Astrocyte (in vitro differentiated cells and primary cell): Measurements from ENCODE around the gene FBP1. TPM values are rescaled to one million over a fixed set of nuclear protein-coding genes. Genes with fewer than 3 reads are reported as not detected.
A peak's percentile ranks its signal among the peaks of the same experiment; 100 is the strongest.

Source experiments
- DNase-seq: peaks from one replicate; pipeline ENCODE4 v3.0.0-alpha.2; 2010; ENCODE audit warnings: low read depth
- FAIRE-seq: peaks from 2 replicates; lab custom pipeline; 2011; peaks lifted over from hg19 to GRCh38; lab: Jason Lieb, UNC
- H2AFZ ChIP-seq: 2 replicates; pipeline ENCODE4 v1.6.0; 2012; ENCODE audit warnings: low read depth, low read length, inconsistent platforms
- H3K27ac ChIP-seq: 2 replicates; pipeline ENCODE4 v1.5.1; 2011; ENCODE audit warnings: low read depth, low read length, inconsistent platforms
- H3K27me3 ChIP-seq: 2 replicates; pipeline ENCODE4 v1.6.0; 2011; ENCODE audit warnings: low read length, inconsistent platforms; ENCODE audit not compliant: insufficient read depth
- H3K36me3 ChIP-seq: 2 replicates; pipeline ENCODE4 v1.5.1; 2011; ENCODE audit warnings: low read length, inconsistent platforms; ENCODE audit not compliant: insufficient read depth
- H3K4me1 ChIP-seq: 2 replicates; pipeline ENCODE4 v1.5.1; 2011; ENCODE audit warnings: low read length, inconsistent platforms; ENCODE audit not compliant: insufficient read depth
- H3K4me2 ChIP-seq: 2 replicates; pipeline ENCODE4 v1.6.0; 2012; ENCODE audit warnings: low read length, inconsistent platforms
- H3K4me3 ChIP-seq: 2 replicates; pipeline ENCODE4 v1.5.1; 2011; ENCODE audit warnings: low read depth, mild to moderate bottlenecking, low read length, inconsistent platforms; ENCODE audit not compliant: insufficient read depth
- H3K79me2 ChIP-seq: 2 replicates; pipeline ENCODE4 v1.6.0; 2012; ENCODE audit warnings: mild to moderate bottlenecking, low read length, inconsistent platforms; ENCODE audit not compliant: insufficient read depth
- H3K9ac ChIP-seq: 2 replicates; pipeline ENCODE4 v1.6.0; 2012; ENCODE audit warnings: mild to moderate bottlenecking, low read length, inconsistent platforms
- H3K9me3 ChIP-seq: 2 replicates; pipeline ENCODE4 v1.5.1; 2012; ENCODE audit warnings: low read depth, mild to moderate bottlenecking, low read length, inconsistent platforms; ENCODE audit not compliant: insufficient read depth
- H4K20me1 ChIP-seq: 2 replicates; pipeline ENCODE4 v1.6.0; 2012; ENCODE audit warnings: low read length, inconsistent platforms; ENCODE audit not compliant: insufficient read depth
- H3K27ac Mint-ChIP-seq: one replicate; pipeline ENCODE4 v1.8.0; 2021; ENCODE audit warnings: mild to moderate bottlenecking, mixed read lengths; ENCODE audit not compliant: unreplicated experiment
- H3K27me3 Mint-ChIP-seq: one replicate; pipeline ENCODE4 v1.8.0; 2021; ENCODE audit warnings: low read depth, mixed read lengths; ENCODE audit not compliant: unreplicated experiment
- H3K36me3 Mint-ChIP-seq: one replicate; pipeline ENCODE4 v1.8.0; 2021; ENCODE audit warnings: low read depth, mixed read lengths; ENCODE audit not compliant: unreplicated experiment
- H3K4me1 Mint-ChIP-seq: one replicate; pipeline ENCODE4 v1.8.0; 2021; ENCODE audit warnings: low read depth, mixed read lengths; ENCODE audit not compliant: unreplicated experiment
- H3K4me3 Mint-ChIP-seq: one replicate; pipeline ENCODE4 v1.8.0; 2021; ENCODE audit warnings: mild to moderate bottlenecking, moderate library complexity, mixed read lengths; ENCODE audit not compliant: unreplicated experiment
- H3K9me3 Mint-ChIP-seq: one replicate; pipeline ENCODE4 v1.8.0; 2021; ENCODE audit warnings: mild to moderate bottlenecking, mixed read lengths; ENCODE audit not compliant: unreplicated experiment
- EZH2 ChIP-seq: IDR thresholded peaks from 2 replicates; pipeline ENCODE4 v1.6.1; 2012; ENCODE audit warnings: mild to moderate bottlenecking, low read length, inconsistent platforms; ENCODE audit not compliant: insufficient read depth
- total RNA-seq: library from RNA; stranded (reverse); gene quantifications from 2 replicates; pipeline ENCODE4 v1.2.1, GENCODE V29; 2021
- TF ChIP-seq, protein P1 (sequence below): IDR thresholded peaks from 2 replicates; pipeline ENCODE4 v1.5.1; 2011; ENCODE audit warnings: low read depth, mild to moderate bottlenecking, inconsistent platforms, low read length, moderate library complexity; ENCODE audit not compliant: insufficient read depth

Gene FBP1
- total RNA-seq, 1 donor from 2014 or later = 0.25 TPM

DNA sequence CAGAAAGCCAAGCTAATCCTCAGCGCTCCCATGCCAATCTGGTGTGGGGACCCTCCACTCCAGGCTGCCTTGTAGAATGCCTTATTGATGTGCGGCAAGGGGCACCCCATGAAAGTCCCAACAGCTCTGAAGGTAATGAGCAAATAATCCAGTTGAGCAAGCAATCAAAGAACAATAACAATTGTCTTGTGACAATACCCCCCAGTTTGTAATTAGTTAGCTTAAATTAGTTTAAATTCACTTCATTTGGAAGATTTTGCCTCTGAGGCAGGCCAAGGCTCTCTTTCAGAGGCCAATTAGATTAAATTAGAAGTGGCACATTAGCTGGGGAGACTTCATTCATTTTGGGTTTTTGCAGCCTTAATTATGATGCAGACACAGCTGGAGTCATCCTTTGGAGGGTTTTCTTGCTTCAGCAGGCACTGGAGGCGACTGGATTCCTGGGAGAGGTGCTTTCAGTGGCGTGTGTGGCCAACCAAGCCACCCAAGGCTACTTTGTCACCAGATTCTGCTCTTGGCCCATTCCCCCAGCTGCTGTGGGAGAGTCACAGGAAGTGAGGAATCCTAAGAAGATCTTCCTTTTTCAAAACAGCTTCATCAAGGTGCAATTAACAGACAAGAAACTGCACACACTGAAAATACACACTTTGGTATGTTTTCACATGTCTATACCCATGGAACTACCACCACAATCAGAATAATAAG lies 17.9 kb upstream of the FBP1 start:
- no peak overlapping the region for H3K4me2 ChIP-seq
- Mint-ChIP-seq H3K27me3 (peaks cover 18% of the 10 kb centered on the region), H3K36me3 (peaks cover 2% of the 10 kb centered on the region), H3K27ac (no peak overlapping the region), H3K4me3 (no peak overlapping the region), H3K4me1 (no peaks in the 10 kb centered on the region), H3K9me3 (peaks cover 2% of the 10 kb centered on the region)
- peaks cover 7% of the 10 kb centered on the region for H3K27me3 ChIP-seq
- DNase-seq (no peak), FAIRE-seq (no peak)
- no peaks in the 10 kb centered on the region for H4K20me1 ChIP-seq
- H3K4me3 ChIP-seq = no peak overlapping the region
- no peaks in the 10 kb centered on the region for H3K79me2 ChIP-seq
- H3K36me3 ChIP-seq = no peaks in the 10 kb centered on the region
- H3K9ac ChIP-seq = no peak overlapping the region
- no peaks in the 10 kb centered on the region for H3K9me3 ChIP-seq
- no peak overlapping the region for H2AFZ ChIP-seq
- no peak overlapping the region for H3K27ac ChIP-seq
- H3K4me1 ChIP-seq = no peaks in the 10 kb centered on the region
- TF ChIP-seq, protein P1, sequence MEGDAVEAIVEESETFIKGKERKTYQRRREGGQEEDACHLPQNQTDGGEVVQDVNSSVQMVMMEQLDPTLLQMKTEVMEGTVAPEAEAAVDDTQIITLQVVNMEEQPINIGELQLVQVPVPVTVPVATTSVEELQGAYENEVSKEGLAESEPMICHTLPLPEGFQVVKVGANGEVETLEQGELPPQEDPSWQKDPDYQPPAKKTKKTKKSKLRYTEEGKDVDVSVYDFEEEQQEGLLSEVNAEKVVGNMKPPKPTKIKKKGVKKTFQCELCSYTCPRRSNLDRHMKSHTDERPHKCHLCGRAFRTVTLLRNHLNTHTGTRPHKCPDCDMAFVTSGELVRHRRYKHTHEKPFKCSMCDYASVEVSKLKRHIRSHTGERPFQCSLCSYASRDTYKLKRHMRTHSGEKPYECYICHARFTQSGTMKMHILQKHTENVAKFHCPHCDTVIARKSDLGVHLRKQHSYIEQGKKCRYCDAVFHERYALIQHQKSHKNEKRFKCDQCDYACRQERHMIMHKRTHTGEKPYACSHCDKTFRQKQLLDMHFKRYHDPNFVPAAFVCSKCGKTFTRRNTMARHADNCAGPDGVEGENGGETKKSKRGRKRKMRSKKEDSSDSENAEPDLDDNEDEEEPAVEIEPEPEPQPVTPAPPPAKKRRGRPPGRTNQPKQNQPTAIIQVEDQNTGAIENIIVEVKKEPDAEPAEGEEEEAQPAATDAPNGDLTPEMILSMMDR = no peak
- no peak for TF ChIP-seq EZH2

DNA sequence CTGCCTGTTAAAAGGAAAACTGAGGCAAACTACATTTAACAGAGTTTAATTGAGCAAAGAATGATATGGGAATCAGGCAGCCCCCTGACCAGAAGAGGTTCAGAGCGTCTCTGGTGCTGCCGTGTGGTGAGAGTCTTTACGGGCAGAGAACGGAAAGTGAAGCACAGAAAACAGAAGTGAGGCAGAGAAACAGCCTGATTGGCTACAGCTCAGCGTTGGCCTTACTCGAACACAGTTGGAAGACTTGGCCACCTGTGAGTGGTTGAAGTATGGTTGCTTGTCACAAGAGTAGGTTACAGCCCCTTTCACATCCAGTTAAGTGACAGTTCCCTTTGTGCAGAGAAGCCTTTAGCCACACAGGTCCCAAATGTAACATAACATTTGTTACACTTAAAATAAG lies 16.9 kb upstream of the FBP1 start:
- Histone ChIP-seq H3K4me2 (peak overlapping the region; percentile 40), H3K27me3 (peaks cover 7% of the 10 kb centered on the region), H2AFZ (peak overlapping the region; percentile 41), H3K9me3 (no peaks in the 10 kb centered on the region), H3K9ac (no peak overlapping the region), H3K79me2 (no peaks in the 10 kb centered on the region), H3K27ac (no peak overlapping the region), H4K20me1 (no peaks in the 10 kb centered on the region), H3K4me1 (no peaks in the 10 kb centered on the region), H3K4me3 (no peak overlapping the region), H3K36me3 (no peaks in the 10 kb centered on the region)
- peaks cover 2% of the 10 kb centered on the region for H3K36me3 Mint-ChIP-seq
- TF ChIP-seq EZH2 = no peak
- TF ChIP-seq, protein P1 = no peak
- no peak overlapping the region for H3K27ac Mint-ChIP-seq
- peaks cover 2% of the 10 kb centered on the region for H3K9me3 Mint-ChIP-seq
- peaks cover 18% of the 10 kb centered on the region for H3K27me3 Mint-ChIP-seq
- no peak for DNase-seq
- FAIRE-seq = no peak
- H3K4me3 Mint-ChIP-seq = peak overlapping the region; percentile 18
- no peaks in the 10 kb centered on the region for H3K4me1 Mint-ChIP-seq

DNA sequence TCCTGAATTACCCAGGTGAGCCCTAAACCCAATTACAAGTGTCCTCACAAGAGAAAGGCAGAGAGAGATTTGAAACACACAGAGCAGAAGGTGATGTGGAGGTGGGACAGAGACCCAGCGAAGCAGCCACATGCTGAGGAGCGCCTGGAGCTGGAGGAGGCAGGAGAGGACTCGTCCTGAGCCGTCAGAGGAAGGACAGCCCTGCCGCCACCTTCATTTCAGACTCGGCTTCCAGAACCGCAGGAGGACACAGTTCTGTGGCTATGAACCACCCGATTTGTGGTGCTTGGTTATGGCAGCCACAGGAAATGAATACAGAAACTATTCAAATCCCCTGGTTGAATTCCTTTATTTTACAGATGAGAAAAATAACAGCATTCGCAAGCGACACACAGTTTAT lies 16.4 kb upstream of the FBP1 start:
- H3K9me3 Mint-ChIP-seq = peaks cover 2% of the 10 kb centered on the region
- Histone ChIP-seq H3K4me2 (peak overlapping the region; percentile 40), H4K20me1 (no peaks in the 10 kb centered on the region), H3K9me3 (no peaks in the 10 kb centered on the region), H3K79me2 (no peaks in the 10 kb centered on the region), H3K4me3 (no peak overlapping the region), H3K27ac (no peak overlapping the region), H3K36me3 (no peaks in the 10 kb centered on the region), H3K9ac (no peak overlapping the region), H3K4me1 (no peaks in the 10 kb centered on the region), H3K27me3 (peaks cover 7% of the 10 kb centered on the region), H2AFZ (peak overlapping the region; percentile 41)
- peaks cover 2% of the 10 kb centered on the region for H3K36me3 Mint-ChIP-seq
- DNase-seq (no peak), FAIRE-seq (no peak)
- TF ChIP-seq, protein P1 = no peak
- TF ChIP-seq EZH2 = no peak
- H3K4me1 Mint-ChIP-seq = no peaks in the 10 kb centered on the region
- no peak overlapping the region for H3K27ac Mint-ChIP-seq
- H3K27me3 Mint-ChIP-seq = peaks cover 18% of the 10 kb centered on the region
- no peak overlapping the region for H3K4me3 Mint-ChIP-seq
